GM18511 (cell line): ENCODE results near the gene FAIM.
A peak's percentile ranks its signal among the peaks of the same experiment; 100 is the strongest.
"Not testable (repeated sequence)": the region's sequence is repeated elsewhere in the genome, so short reads cannot be mapped to it uniquely, and the experiment has no call there.

Source experiments
- ATAC-seq: cut with Tn5 transposase; IDR thresholded peaks from one replicate; pipeline ENCODE4 v1.9.1; 2021; ENCODE audit warnings: mild to moderate bottlenecking, moderate library complexity; ENCODE audit not compliant: unreplicated experiment

The FAIM gene

GRCh38 chr3:138608322-138609135 lies at the start of gene FAIM:
FAIM (plus strand) TSS chr3:138608771; CDS start chr3:138619727, 10,956 bp downstream.
- ATAC-seq, result peak; percentile 81

GRCh38 chr3:138559134-138559533 lies 49.4 kb upstream of the FAIM start:
- no peak for ATAC-seq

- ATAC-seq, result no peak
Observed at GRCh38 chr3:138560501-138560900, 48.1 kb upstream of the FAIM start.

- ATAC-seq, result not testable (repeated sequence)
Observed at GRCh38 chr3:138562902-138563301, 45.7 kb upstream of the FAIM start.

- not testable (repeated sequence) for ATAC-seq
Observed at GRCh38 chr3:138566293-138566692, 42.3 kb upstream of the FAIM start.

GRCh38 chr3:138567403-138567802 lies 41.2 kb upstream of the FAIM start:
- no peak for ATAC-seq

- no peak for ATAC-seq
Observed at GRCh38 chr3:138569090-138569489, 39.5 kb upstream of the FAIM start.

GRCh38 chr3:138569624-138570023 lies 38.9 kb upstream of the FAIM start:
- ATAC-seq, result not testable (repeated sequence)

- no peak for ATAC-seq
Observed at GRCh38 chr3:138573138-138573537, 35.4 kb upstream of the FAIM start.

- peak; percentile 93 for ATAC-seq
Observed at GRCh38 chr3:138578141-138578540, 30.4 kb upstream of the FAIM start.

- ATAC-seq, result peak; percentile 32
Observed at GRCh38 chr3:138578961-138579574, 29.5 kb upstream of the FAIM start.

GRCh38 chr3:138587374-138587773 lies 21.2 kb upstream of the FAIM start:
- ATAC-seq, result no peak

GRCh38 chr3:138588445-138588844 lies 20.1 kb upstream of the FAIM start:
- ATAC-seq, result no peak

GRCh38 chr3:138591392-138591791 lies 17.2 kb upstream of the FAIM start:
- ATAC-seq, result no peak

- no peak for ATAC-seq
Observed at GRCh38 chr3:138593488-138594149, 15.0 kb upstream of the FAIM start.

- ATAC-seq, result peak; percentile 89
Observed at GRCh38 chr3:138594150-138594934, 14.2 kb upstream of the FAIM start, which contains the start of gene CEP70. CEP70 (minus strand) TSS chr3:138594260; CDS start chr3:138572927, 21,333 bp downstream.

GRCh38 chr3:138594935-138595610 lies 13.5 kb upstream of the FAIM start:
- ATAC-seq, result peak; percentile 4

- ATAC-seq, result not testable (repeated sequence)
Observed at GRCh38 chr3:138597186-138597976, 11.2 kb upstream of the FAIM start.

GRCh38 chr3:138598534-138598933 lies 10.0 kb upstream of the FAIM start:
- ATAC-seq, result no peak
